ENCODE measurements around the gene DSN1.
A peak's percentile ranks its signal among the peaks of the same experiment; 100 is the strongest.

Gene DSN1

GRCh38 chr20:36795691-36796090, 22.1 kb upstream of the DSN1 start:
- DNase-seq (ENCODE audit: low spot score) = no peak

DNA sequence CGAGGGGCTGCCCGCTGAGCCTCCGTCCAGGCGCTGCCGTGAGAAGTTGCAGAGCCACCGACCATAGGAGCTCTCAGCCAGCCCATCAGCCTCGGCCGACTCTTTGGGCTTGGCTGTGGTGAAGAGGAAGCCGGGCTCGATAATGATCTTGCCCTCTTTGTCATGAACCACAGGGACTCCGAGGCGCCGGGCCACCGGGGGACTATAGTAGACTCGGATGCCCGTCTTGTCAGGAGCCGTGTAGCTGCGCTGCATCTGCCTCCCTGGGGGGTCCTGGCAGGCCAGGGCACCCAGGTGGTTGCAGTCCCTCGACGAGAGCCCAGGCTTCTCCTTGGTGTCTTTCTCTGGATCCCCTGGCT, 20.5 kb upstream of the DSN1 start:
- no peak for DNase-seq (ENCODE audit: low spot score)

DNA sequence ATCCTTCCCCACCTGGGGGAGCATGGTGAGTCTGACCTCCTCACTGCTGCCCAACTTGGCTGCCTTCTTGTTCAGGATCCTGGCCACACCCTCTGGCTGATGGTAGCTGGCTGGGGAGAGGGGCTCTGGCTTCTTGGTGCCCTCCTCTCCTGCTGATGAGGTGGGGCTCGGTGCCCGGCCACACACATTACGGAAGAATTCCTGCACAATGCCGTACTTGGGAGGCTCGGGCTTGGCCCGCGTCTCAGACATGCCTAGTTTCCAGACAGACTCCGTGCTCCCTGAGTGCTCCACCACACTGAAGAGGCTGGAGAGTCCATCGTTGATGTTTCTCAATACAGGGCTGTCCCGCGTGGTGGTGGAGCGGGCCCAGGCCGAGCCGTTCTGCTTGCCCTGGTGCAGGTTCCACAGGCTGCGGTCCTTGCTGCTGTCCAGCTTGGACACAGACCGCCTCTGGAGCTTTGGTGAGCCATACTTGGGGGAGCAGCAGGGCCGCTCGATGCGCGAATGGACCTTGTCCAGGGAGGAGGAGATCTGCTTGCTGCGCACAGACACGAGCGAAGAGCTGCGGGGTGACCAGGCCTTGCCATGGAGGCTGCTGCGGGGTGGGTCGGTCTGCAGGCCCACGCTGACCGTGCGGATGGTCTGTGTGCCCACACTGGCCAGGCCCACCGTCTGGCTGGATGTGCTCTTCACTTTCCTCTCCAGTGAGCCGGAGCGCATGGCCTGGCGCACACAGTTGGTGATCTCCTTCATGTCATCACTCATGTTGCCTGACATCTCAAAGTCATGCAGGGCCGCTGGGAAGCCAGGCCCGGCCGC, 19.9 kb upstream of the DSN1 start:
- DNase-seq (ENCODE audit: low spot score) = no peak

GRCh38 chr20:36792422-36792821, 18.9 kb upstream of the DSN1 start:
- DNase-seq (ENCODE audit: low spot score) = peak; percentile 60

GRCh38 chr20:36791862-36792261, 18.3 kb upstream of the DSN1 start:
- no peak for DNase-seq (ENCODE audit: low spot score)

DNA sequence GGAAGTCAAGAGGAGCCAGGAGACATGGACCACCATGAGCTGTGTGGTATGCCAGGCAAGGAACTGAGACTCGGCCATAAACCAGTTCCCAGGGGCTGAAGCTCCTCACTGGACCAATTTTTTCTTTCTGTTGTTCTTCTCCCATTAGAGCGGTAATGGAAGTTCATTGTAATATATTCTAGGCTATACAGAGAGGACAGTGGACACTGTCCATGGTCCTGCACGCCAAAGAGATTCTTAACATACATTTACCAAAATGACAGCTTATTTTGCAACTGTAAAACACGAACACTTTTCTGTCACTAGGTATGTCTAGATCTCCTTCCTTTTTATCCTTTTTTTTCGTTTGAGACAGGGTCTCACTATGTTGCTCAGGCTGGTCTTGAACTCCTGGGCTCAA, 13.1 kb upstream of the DSN1 start:
- DNase-seq (ENCODE audit: low spot score) = no peak

DNA sequence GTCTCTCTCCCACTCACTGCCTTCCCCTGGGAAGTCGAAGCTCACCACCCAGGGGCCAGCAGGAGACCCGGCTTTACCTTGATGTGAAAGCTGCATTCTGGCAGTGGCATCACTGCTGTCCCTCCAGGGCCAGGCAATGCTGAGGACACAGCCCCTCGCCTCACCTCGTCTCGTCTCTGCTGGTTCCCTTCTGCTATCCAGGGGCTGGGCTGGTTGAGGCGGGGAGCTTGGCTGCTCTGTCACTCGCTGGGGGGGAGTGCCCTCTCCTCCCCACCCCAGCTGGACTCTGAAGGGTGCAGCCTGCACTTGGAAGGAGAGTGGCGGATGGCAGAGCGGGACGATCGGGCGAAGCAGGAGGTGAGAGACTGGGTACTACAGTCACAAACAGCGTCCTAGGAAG, 12.7 kb upstream of the DSN1 start:
- DNase-seq (ENCODE audit: low spot score) = no peak

DNA sequence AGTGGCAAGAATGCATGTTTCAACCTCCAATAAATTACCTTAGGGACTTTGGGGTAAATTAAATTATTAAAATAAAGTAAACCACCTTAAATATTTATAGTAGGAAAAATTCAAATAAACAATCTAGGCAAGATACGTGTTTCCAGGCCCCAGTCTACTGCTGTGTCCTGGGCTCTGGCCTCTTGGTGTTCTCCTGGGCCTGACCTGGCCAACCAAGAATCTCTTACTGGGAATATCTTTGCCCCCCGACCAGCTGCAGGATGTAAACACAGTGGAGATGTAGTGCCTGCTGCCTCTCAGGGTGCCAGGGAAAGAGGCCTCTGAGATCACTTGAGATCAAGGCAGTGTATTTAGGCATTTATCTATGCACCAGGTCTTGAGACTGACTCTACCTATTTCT, 11.7 kb upstream of the DSN1 start:
- no peak for DNase-seq (ENCODE audit: low spot score)

DNA sequence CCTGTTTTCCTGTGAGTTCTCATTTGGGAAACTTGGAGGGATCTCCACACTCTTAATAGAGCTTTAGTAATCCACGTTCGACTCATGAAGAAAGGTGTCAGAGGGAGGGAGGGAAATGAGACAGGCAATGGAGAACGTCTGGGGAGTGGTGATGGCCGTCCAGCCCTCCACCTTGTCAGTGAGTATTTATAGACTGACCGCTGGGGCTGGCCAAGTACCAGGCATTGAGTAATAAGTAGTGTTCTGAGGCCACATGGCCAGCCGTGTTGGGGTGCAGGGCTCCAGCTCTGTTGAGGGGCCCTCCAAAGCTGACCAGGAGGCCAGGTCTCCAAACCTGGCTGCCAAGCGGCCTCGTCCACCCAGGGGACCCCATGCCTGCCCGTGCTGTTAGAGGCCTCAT, 11.3 kb upstream of the DSN1 start:
- no peak for DNase-seq (ENCODE audit: low spot score)

DNA sequence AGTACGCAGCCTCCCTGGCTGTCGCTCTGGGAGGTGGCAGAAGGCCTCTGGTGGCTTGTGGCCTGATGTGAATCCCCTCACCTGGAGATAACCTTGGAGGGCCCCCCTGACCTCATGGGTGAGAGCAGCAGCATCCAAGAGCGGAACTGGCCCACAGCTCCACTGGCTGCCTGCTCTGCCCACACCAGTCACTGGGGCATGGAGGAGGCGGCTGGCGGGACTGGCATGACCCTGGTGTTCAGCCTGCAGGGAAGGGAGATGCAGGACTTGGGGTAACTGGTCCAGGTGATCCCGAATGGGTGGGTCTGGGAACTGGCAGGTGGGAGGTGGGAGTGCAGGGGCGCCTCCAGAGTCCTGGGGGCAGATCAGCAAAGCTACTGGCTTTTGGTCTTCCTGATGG, 10.6 kb upstream of the DSN1 start:
- DNase-seq (ENCODE audit: low spot score) = no peak

GRCh38 chr20:36779656-36780025, 6.1 kb upstream of the DSN1 start:
- DNase-seq (ENCODE audit: low spot score) = no peak

DNA sequence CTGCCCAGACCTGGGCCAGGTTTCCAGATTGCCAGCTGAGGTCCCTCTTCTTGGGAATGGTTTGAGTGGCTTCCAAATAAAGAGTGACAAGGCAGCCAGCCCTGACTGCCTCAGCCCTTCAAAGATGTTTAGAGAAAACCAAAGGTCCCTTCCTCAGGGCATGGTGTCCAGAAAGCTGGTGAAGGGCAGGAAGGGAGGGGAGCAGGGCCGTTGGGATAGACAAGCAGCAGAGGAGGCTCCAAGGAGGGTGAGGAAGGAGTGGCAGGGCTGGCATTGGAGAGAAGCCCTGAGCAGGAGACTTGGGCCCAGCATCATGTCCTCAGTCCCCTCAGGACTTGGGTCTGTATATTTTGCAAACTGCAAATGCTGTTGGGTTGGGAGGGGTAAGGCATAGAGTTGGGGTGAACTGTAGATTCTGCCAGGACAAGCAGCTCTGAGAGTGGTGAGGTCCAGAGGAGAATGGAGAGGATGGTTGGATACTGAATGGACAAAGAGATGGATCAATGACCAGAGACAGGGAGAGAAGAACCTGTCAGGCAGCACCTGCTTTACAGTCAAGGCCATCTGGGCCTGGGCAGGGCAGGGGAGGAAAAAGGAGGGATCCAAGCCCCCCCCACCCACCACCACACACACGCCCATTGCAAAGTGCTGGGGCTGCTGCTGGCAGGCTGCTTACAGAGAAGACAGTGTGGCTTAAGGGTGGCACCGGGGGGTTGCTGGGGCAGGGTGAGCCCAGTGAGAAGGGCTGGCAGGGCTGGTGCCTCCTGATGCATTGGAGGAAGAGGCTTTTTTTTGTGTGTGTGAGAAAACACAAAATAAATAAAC, 5.5 kb upstream of the DSN1 start:
- no peak for DNase-seq (ENCODE audit: low spot score)

GRCh38 chr20:36777576-36777975, 4.0 kb upstream of the DSN1 start:
- no peak for DNase-seq (ENCODE audit: low spot score)

GRCh38 chr20:36777167-36777566, 3.6 kb upstream of the DSN1 start:
- DNase-seq (ENCODE audit: low spot score) = no peak

DNA sequence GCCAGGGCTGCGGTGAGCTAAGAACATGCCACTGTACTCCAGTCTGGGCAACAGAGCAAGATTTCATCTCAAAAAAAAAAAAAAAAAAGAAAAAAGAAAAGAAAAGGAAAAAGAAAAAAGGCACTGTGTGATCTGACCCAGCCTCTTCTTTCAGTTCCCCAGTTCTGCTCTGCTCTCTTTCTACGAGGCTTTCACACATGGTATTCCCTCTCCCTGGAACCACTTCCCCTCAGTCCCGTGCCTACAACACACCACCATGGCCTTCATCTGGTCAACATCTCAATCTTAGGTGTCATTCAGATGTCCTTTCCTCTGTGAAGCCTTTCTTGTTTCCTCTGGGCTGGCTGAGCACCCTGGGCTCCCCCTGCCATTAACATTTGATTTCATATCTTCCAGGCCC, 2.3 kb upstream of the DSN1 start:
- DNase-seq (ENCODE audit: low spot score) = no peak

DNA sequence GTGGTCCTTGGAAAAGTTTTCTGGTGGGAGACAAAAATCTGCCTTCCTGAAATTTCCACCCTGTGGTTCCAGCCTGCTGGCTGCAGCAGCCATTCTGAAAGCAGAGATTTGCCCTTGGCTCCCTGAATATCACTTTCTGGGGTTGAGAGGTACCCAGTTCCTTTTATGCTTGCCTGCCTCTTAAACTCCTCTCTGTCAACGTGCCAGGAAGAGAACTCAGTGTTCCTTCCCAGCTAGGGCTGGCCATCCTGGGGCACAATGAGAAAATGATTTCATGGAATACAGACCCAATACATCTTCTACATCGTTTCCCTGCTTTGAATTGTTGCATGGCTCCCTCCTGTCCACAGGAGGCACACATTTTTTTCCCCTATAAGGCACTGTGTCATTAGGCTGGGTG, 1.6 kb upstream of the DSN1 start:
- DNase-seq (ENCODE audit: low spot score) = no peak

- no peak for DNase-seq (ENCODE audit: low spot score)
Measured at GRCh38 chr20:36773107-36773596, 411 bp downstream of the DSN1 start.

- no peak for DNase-seq (ENCODE audit: low spot score)
Measured at GRCh38 chr20:36770680-36771079, 2.9 kb downstream of the DSN1 start.

GRCh38 chr20:36768768-36769430, 4.7 kb downstream of the DSN1 start:
- no peak for DNase-seq (ENCODE audit: low spot score)

DNA sequence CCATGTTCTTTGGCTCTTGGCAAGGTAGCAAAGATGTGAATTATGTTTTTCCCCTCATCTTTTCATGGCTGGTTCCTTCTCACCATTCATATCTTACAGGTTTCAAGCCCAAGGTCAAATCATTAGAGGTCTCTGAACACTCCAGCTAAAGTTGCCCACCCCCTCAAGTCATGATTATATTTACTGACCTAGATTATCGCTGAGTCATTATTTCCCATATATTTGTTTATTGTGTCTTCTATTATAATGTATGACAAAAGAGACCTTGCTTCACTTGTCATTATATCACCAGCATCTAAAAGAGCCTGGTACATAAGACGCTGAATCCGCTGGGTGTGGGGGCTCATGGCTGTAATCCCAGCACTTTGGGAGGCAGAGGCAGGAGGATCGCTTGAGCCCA, 12.4 kb downstream of the DSN1 start:
- DNase-seq (ENCODE audit: low spot score) = no peak

- DNase-seq (ENCODE audit: low spot score) = no peak
Measured at GRCh38 chr20:36760647-36761046, 12.9 kb downstream of the DSN1 start.

DNA sequence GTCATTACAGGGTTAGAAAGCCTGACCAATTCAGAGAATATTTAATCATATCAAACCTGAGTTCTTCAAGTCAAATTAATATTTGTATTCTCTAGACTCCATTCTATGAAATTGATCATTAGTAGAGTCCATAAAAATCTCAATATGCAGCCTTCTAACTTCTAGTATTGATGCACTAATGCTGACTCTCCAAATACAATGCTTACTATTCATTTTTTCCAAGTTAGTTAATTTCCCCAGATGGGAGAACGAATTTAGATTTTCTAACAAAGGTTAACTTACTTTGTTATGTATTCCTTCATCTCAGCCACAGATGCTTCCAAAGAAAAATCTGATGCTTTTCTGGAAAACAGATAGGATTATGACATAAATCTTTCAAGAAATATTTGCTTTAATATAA, 15.3 kb downstream of the DSN1 start:
- no peak for DNase-seq (ENCODE audit: low spot score)

GRCh38 chr20:36756496-36756895, 17.1 kb downstream of the DSN1 start:
- DNase-seq (ENCODE audit: low spot score) = no peak
